Activated T-helper 2 cell treated with anti-CD3 and anti-CD28 coated beads, Interferon-gamma antibody, Interleukin-2, Interleukin-4, amounts not matched to agents 10 μg/mL and 5 μg/mL and 100 μg/mL, durations not matched to agents 14 hours and 24 hours and 36 hours (primary cell): ENCODE results near the gene PDZRN3. TPM values are rescaled to one million over a fixed set of nuclear protein-coding genes. Genes with fewer than 3 reads are reported as not detected.

Experiments used
- DNase-seq: peaks from one replicate; pipeline ENCODE4 v3.0.0; 2021; ENCODE audit warnings: low spot score
- H3K27ac Mint-ChIP-seq: one replicate; pipeline ENCODE4 v1.8.0; 2021; ENCODE audit warnings: mixed read lengths
- H3K27me3 Mint-ChIP-seq: one replicate; pipeline ENCODE4 v1.8.0; 2021; ENCODE audit warnings: low read depth, mixed read lengths
- H3K36me3 Mint-ChIP-seq: one replicate; pipeline ENCODE4 v1.8.0; 2021; ENCODE audit warnings: low read depth, mixed read lengths
- H3K4me1 Mint-ChIP-seq: one replicate; pipeline ENCODE4 v1.8.0; 2021; ENCODE audit warnings: low read depth, mixed read lengths
- H3K4me3 Mint-ChIP-seq: one replicate; pipeline ENCODE4 v1.8.0; 2021; ENCODE audit warnings: low read depth, mild to moderate bottlenecking, moderate library complexity, mixed read lengths
- H3K9me3 Mint-ChIP-seq: one replicate; pipeline ENCODE4 v1.8.0; 2021; ENCODE audit warnings: mixed read lengths
- intact Hi-C: fragments of 100-400 bp; cut with micrococcal nuclease; formaldehyde crosslinking; loops from one replicate; pipeline ENCODE4 v1.15.1; 2023
- total RNA-seq: library from RNA; stranded (reverse); gene quantifications from 2 replicates; pipeline ENCODE4 v1.2.3, GENCODE V29; 2022

The PDZRN3 gene
- total RNA-seq, 1 donor from 2014 or later = not detected

DNA sequence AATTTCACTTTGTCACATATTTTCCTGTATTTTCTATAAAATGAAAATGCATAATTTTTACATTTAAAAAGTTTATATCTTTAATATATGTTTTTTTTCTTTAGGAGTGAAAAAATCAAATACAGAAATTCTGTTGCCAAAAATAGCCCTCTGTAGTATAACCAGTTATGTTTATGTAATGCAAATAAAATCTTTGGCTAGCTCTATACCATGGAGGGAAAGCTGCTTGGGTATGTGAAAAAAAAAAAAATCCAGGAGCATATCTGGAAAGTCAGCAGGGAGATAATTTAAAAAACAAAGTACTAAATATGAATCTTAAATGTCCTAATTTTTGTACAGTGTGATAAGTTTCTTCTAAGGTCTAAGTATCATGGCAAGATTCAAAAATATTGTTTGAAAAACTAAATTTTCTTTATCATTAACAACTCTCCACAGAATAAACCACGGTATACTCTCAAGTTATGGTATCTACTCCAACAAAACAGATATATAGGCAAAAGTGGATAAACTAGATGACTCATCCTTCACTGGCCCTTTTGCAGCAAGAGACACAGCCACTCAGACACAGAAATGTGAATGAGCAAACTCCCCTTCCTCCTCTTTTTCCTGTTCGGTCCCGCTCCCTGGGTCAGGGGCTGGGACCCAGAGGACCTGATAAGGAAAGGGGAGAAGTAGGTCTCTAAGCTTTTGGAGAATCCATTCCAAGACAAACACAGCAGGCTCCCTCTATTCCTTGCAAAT lies 66.6 kb downstream of the PDZRN3 start:
- no peaks in the 10 kb centered on the region for H3K36me3 Mint-ChIP-seq
- intact Hi-C loops = no loop called here
- H3K4me1 Mint-ChIP-seq = no peaks in the 10 kb centered on the region
- no peak for DNase-seq
- H3K9me3 Mint-ChIP-seq = no peaks in the 10 kb centered on the region
- H3K27me3 Mint-ChIP-seq = no peaks in the 10 kb centered on the region
- H3K4me3 Mint-ChIP-seq = no peak overlapping the region
- no peak overlapping the region for H3K27ac Mint-ChIP-seq

- H3K36me3 Mint-ChIP-seq = no peaks in the 10 kb centered on the region
- intact Hi-C loops = no loop called here
- no peak for DNase-seq
- no peaks in the 10 kb centered on the region for H3K4me1 Mint-ChIP-seq
- H3K27me3 Mint-ChIP-seq = no peaks in the 10 kb centered on the region
- no peaks in the 10 kb centered on the region for H3K9me3 Mint-ChIP-seq
- H3K27ac Mint-ChIP-seq = no peak overlapping the region
- no peak overlapping the region for H3K4me3 Mint-ChIP-seq
Measured at GRCh38 chr3:73556520-73557372, 68.0 kb downstream of the PDZRN3 start.

- H3K27ac Mint-ChIP-seq = no peak overlapping the region
- H3K36me3 Mint-ChIP-seq = no peaks in the 10 kb centered on the region
- no peaks in the 10 kb centered on the region for H3K4me1 Mint-ChIP-seq
- H3K9me3 Mint-ChIP-seq = no peaks in the 10 kb centered on the region
- no peak overlapping the region for H3K4me3 Mint-ChIP-seq
- H3K27me3 Mint-ChIP-seq = no peaks in the 10 kb centered on the region
- intact Hi-C loops = no loop called here
- no peak for DNase-seq
Measured at GRCh38 chr3:73555076-73555475, 69.7 kb downstream of the PDZRN3 start.

DNA sequence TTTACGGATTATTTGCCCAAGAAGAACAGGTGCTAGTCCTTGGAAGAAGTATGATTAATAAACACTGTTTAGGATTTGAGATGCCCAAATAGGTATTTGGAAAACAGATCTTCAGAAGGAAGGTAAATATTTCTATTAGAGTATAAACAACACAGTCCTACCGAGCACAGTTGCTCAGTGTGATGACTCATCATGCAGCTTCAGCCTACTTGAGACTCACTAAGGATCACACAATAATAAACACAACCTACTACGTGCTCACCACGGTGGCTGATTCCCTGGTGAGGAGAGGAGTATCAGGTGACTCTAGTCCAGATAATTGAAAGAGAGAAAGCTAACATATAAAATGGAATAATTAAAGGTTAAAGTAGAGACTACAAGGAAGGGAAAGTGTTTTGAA lies 72.0 kb downstream of the PDZRN3 start:
- Mint-ChIP-seq H3K4me3 (no peak overlapping the region), H3K27ac (no peak overlapping the region), H3K36me3 (no peaks in the 10 kb centered on the region), H3K27me3 (no peaks in the 10 kb centered on the region), H3K9me3 (no peaks in the 10 kb centered on the region), H3K4me1 (no peaks in the 10 kb centered on the region)
- no peak for DNase-seq
- intact Hi-C loops = no loop called here

DNA sequence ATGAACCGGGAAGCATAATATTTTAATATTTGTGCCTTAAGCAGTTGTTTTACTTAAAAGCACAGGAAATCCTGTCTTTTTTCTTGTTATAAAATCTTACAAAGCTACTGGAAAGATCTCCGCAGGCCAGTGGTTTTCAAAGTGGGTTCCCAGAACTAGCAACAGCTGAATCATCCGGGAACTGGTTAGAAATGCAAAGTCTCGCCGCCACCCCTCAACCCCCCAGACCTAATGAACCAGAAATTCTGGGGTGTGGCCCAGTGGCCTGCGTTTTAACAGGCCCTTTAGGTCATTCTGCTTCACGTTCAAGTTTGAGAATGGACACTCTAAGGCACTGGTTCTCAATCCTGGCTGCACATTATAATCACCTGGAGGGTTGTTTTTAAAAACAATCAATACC lies 74.7 kb downstream of the PDZRN3 start:
- Mint-ChIP-seq H3K27me3 (no peaks in the 10 kb centered on the region), H3K9me3 (no peaks in the 10 kb centered on the region), H3K36me3 (no peaks in the 10 kb centered on the region), H3K27ac (no peak overlapping the region), H3K4me3 (no peak overlapping the region), H3K4me1 (no peaks in the 10 kb centered on the region)
- DNase-seq = no peak
- intact Hi-C loops = no loop called here

GRCh38 chr3:73549051-73549600 lies 75.6 kb downstream of the PDZRN3 start:
- DNase-seq = no peak
- no peaks in the 10 kb centered on the region for H3K4me1 Mint-ChIP-seq
- intact Hi-C loops = no loop called here
- no peak overlapping the region for H3K4me3 Mint-ChIP-seq
- no peak overlapping the region for H3K27ac Mint-ChIP-seq
- H3K36me3 Mint-ChIP-seq = no peaks in the 10 kb centered on the region
- no peaks in the 10 kb centered on the region for H3K27me3 Mint-ChIP-seq
- H3K9me3 Mint-ChIP-seq = no peaks in the 10 kb centered on the region

GRCh38 chr3:73548436-73548835 lies 76.3 kb downstream of the PDZRN3 start:
- Mint-ChIP-seq H3K27me3 (no peaks in the 10 kb centered on the region), H3K27ac (no peak overlapping the region), H3K4me3 (no peak overlapping the region), H3K9me3 (no peaks in the 10 kb centered on the region), H3K36me3 (no peaks in the 10 kb centered on the region), H3K4me1 (no peaks in the 10 kb centered on the region)
- no peak for DNase-seq
- intact Hi-C loops = no loop called here

GRCh38 chr3:73547427-73548248 lies 77.1 kb downstream of the PDZRN3 start:
- intact Hi-C loops = no loop called here
- Mint-ChIP-seq H3K4me3 (no peak overlapping the region), H3K9me3 (no peaks in the 10 kb centered on the region), H3K4me1 (no peaks in the 10 kb centered on the region), H3K36me3 (no peaks in the 10 kb centered on the region), H3K27me3 (no peaks in the 10 kb centered on the region), H3K27ac (no peak overlapping the region)
- DNase-seq = no peak

GRCh38 chr3:73546961-73547360 lies 77.8 kb downstream of the PDZRN3 start:
- intact Hi-C loops = no loop called here
- no peaks in the 10 kb centered on the region for H3K9me3 Mint-ChIP-seq
- no peaks in the 10 kb centered on the region for H3K36me3 Mint-ChIP-seq
- H3K4me1 Mint-ChIP-seq = no peaks in the 10 kb centered on the region
- H3K27ac Mint-ChIP-seq = no peak overlapping the region
- H3K4me3 Mint-ChIP-seq = no peak overlapping the region
- DNase-seq = no peak
- no peaks in the 10 kb centered on the region for H3K27me3 Mint-ChIP-seq

GRCh38 chr3:73543412-73543811 lies 81.3 kb downstream of the PDZRN3 start:
- H3K36me3 Mint-ChIP-seq = no peaks in the 10 kb centered on the region
- H3K9me3 Mint-ChIP-seq = no peaks in the 10 kb centered on the region
- no peaks in the 10 kb centered on the region for H3K27me3 Mint-ChIP-seq
- no peak for DNase-seq
- no peaks in the 10 kb centered on the region for H3K4me1 Mint-ChIP-seq
- intact Hi-C loops = no loop called here
- no peak overlapping the region for H3K4me3 Mint-ChIP-seq
- H3K27ac Mint-ChIP-seq = no peak overlapping the region

DNA sequence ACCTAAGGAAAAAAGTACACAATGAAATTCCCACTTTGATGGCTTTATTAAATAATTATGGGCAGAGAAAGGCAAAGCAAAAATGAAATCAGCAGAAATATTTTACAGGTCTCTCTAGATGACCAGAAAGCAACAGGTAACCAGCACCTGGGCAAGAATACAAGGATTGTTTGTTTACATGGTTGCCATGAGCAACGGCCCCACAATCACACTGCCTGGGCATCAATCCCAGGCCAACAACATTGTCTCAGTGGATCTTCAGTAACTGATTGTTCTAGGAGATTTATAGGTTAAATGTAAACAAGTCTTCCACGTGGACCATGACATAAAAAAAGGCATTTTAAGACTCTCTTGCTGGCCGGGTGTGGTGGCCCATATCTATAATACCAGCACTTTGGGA lies 82.6 kb downstream of the PDZRN3 start:
- no peak overlapping the region for H3K27ac Mint-ChIP-seq
- H3K4me3 Mint-ChIP-seq = no peak overlapping the region

GRCh38 chr3:73540969-73541740 lies 83.6 kb downstream of the PDZRN3 start:
- Mint-ChIP-seq H3K9me3 (no peaks in the 10 kb centered on the region), H3K4me1 (no peaks in the 10 kb centered on the region), H3K27ac (no peak overlapping the region), H3K4me3 (no peak overlapping the region), H3K27me3 (no peaks in the 10 kb centered on the region), H3K36me3 (no peaks in the 10 kb centered on the region)
- intact Hi-C loops = no loop called here
- DNase-seq = no peak

More for the DNA sequence above, 82.6 kb downstream of the PDZRN3 start:
- H3K36me3 Mint-ChIP-seq = no peaks in the 10 kb centered on the region
- no peaks in the 10 kb centered on the region for H3K9me3 Mint-ChIP-seq
- no peaks in the 10 kb centered on the region for H3K27me3 Mint-ChIP-seq
- intact Hi-C loops = no loop called here
- H3K4me1 Mint-ChIP-seq = no peaks in the 10 kb centered on the region
- DNase-seq = no peak
